Heart left ventricle (tissue), 16 donors: ENCODE measurements around the gene RPS26. TPM values are rescaled to one million over a fixed set of nuclear protein-coding genes. Genes with fewer than 3 reads are reported as not detected.
"Not testable (repeated sequence)": the region's sequence is repeated elsewhere in the genome, so short reads cannot be mapped to it uniquely, and the experiment has no call there.

Experiments
- ATAC-seq, 4 donors: fragments of 200-7000 bp; cut with Tn5 transposase; one replicate each; pipeline ENCODE4 v1.9.1; 2020 to 2022; ENCODE audit warnings: moderate library complexity in 4 of 4, mild to moderate bottlenecking in 3 of 4, moderate number of reproducible peaks in 1 of 4
- DNase-seq, 5 donors: peaks; one replicate each; pipeline ENCODE4 v3.0.0-alpha.2; 2020
- H3K27ac ChIP-seq, 12 donors: fragments of 200-600 bp; sonication (generic) in 4 of 12; one replicate each; pipeline versions ENCODE4 v1.5.0 to v1.8.0; 2016 to 2022; ENCODE audit warnings: mild to moderate bottlenecking in 2 of 12
- H3K27me3 ChIP-seq, 9 donors: fragments of 200-600 bp; sonication (generic) in 2 of 9; one replicate each; pipeline versions ENCODE4 v1.5.1 to v1.8.0; 2016 to 2022; ENCODE audit warnings: mild to moderate bottlenecking in 3 of 9
- H3K36me3 ChIP-seq, 9 donors: fragments of 200-600 bp; sonication (generic) in 2 of 9; one replicate each; pipeline versions ENCODE4 v1.5.0 to v1.8.0; 2018 to 2022; ENCODE audit warnings: mild to moderate bottlenecking in 2 of 9
- H3K4me1 ChIP-seq, 12 donors: fragments of 200-600 bp; sonication (generic) in 4 of 12; one replicate each; pipeline versions ENCODE4 v1.5.0 to v1.8.0; 2016 to 2022; ENCODE audit warnings: mild to moderate bottlenecking in 3 of 12
- H3K4me3 ChIP-seq, 12 donors: fragments of 200-600 bp; sonication (generic) in 4 of 12; one replicate each; pipeline versions ENCODE4 v1.5.0 to v1.8.0; 2017 to 2022; ENCODE audit warnings: mild to moderate bottlenecking in 9 of 12, moderate library complexity in 4 of 12
- H3K9me3 ChIP-seq, 12 donors: fragments of 200-600 bp; sonication (generic) in 4 of 12; one replicate each; pipeline versions ENCODE4 v1.5.0 to v1.8.0; 2016 to 2022; ENCODE audit warnings: mild to moderate bottlenecking in 1 of 12
- POLR2A ChIP-seq, 2 donors: fragments of 450-650 bp; IDR thresholded peaks; one replicate each; pipeline ENCODE4 v1.6.1; 2017; ENCODE audit warnings: antibody characterized with exemption in 2 of 2, mild to moderate bottlenecking in 2 of 2, moderate library complexity in 2 of 2
- WGBS, 4 donors: extraction: QIAGEN DNeasy Blood & Tissue Kit in 2 of 4; methylation state at CpG; one replicate each; pipeline versions ENCODE4 v1.1.5 to v1.1.7; 2013 to 2018; 5-methylcytosine and 5-hydroxymethylcytosine counted together
- intact Hi-C, 10 donors: fragments of 100-400 bp; cut with DNase I; formaldehyde crosslinking; loops; one replicate each; pipeline versions ENCODE4 v1.11.1 to v1.14.2; 2022
- polyA plus RNA-seq, 2 donors: library from polyadenylated mRNA; stranded (reverse); fragments of 200-250 nt; gene quantifications; one replicate each; pipeline ENCODE4 v1.2.3, GENCODE V29; 2013
- total RNA-seq, 9 donors: library from RNA; depleted of rRNA in 2 of 9; stranded (reverse); fragments of >200 nt in 2 of 9; fragmentation: NEBNext Ultra II Directional in 3 of 9; extraction: Animal tissue kit (Norgen Biotek cat#: 25700) in 3 of 9; gene quantifications; one replicate each; pipeline versions ENCODE4 v1.1.0 to v1.2.4, GENCODE V29; 2016 to 2023
- TF ChIP-seq, protein P1 (sequence below), 12 donors: fragments of 200-600 bp; sonication (generic) in 4 of 12; IDR thresholded peaks; one replicate each; pipeline versions ENCODE4 v1.5.0 to v1.8.0; 2018 to 2022; ENCODE audit warnings: antibody characterized with exemption in 12 of 12, mild to moderate bottlenecking in 5 of 12
- donor health status: ischemic (EF 13 %, LVEDD 7.1; RV severe dilation, severe dysfunction).
- donor health status: healthy with polysubstance abuse.
- donor health status: DM: no; HTN: yes; CAD: no.
- donor health status: DM: no; HTN: no; CAD: no.
- donor health status: ischemic (EF 25% LVEDD 6.9; RV normal size, moderate dysfunction).
- donor health status: ischemic (EF 25% LVEDD 5.7; RV mildly dilated, moderate dysfunction).
- donor health status: healthy.
- donor health status: DM: yes; HTN: yes; CAD: no.
- donor health status: ischemic (EF 35%, LVEDD 5.7; RV mildly dilated, moderate dysfunction).
- donor health status: nonischemic (EF 11% LVEDD 7.7; RV severe dilation, severe dysfunction).
- donor health status: DM: yes; HTN: yes; CAD: no.
- donor health status: PGD.
- donor health status: ischemic (EF 29% LVEDD 5.4; RV normal size, mild dysfunction).
- donor health status: nonischemic (EF 23%, LVEDD 6.1; RV moderate dilation, normal function).

The RPS26 gene
- total and polyA plus RNA-seq, 11 donors, result 11.7 to 1,433 (median 27.7) TPM

GRCh38 chr12:56040151-56040550 is 1.6 kb upstream of the RPS26 start:
- no peak for DNase-seq
- intact Hi-C loops, result loop anchor here (2.0 to 10.0 kb wide), 10 partner anchors 43 to 298 kb away; partner anchors contain the start of genes SUOX (in 8 of the 10), GDF11 (in 2 of the 10), RPL41 (in 2 of the 10) and ZC3H10 (in 2 of the 10)
- 95 to 100% (median 98%) methylated on average over 1 of the region's 1 CpG for WGBS, 4 donors
- H3K36me3 ChIP-seq, result peaks cover 0 to 54% (median 42%) of the 10 kb centered on the region in 9 donors
- no peaks in the 10 kb centered on the region for H3K27me3 ChIP-seq
- no peak overlapping the region for H3K27ac ChIP-seq
- H3K9me3 ChIP-seq, result no peaks in the 10 kb centered on the region
- TF ChIP-seq, protein P1, sequence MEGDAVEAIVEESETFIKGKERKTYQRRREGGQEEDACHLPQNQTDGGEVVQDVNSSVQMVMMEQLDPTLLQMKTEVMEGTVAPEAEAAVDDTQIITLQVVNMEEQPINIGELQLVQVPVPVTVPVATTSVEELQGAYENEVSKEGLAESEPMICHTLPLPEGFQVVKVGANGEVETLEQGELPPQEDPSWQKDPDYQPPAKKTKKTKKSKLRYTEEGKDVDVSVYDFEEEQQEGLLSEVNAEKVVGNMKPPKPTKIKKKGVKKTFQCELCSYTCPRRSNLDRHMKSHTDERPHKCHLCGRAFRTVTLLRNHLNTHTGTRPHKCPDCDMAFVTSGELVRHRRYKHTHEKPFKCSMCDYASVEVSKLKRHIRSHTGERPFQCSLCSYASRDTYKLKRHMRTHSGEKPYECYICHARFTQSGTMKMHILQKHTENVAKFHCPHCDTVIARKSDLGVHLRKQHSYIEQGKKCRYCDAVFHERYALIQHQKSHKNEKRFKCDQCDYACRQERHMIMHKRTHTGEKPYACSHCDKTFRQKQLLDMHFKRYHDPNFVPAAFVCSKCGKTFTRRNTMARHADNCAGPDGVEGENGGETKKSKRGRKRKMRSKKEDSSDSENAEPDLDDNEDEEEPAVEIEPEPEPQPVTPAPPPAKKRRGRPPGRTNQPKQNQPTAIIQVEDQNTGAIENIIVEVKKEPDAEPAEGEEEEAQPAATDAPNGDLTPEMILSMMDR (IDR thresholded peaks at IDR 0.05), result no peak
- no peak for TF ChIP-seq POLR2A (IDR thresholded peaks at IDR 0.05)
- no peak overlapping the region for H3K4me3 ChIP-seq
- ATAC-seq, result no peak
- peaks cover 3 to 22% (median 17%) of the 10 kb centered on the region in 12 donors for H3K4me1 ChIP-seq

DNA sequence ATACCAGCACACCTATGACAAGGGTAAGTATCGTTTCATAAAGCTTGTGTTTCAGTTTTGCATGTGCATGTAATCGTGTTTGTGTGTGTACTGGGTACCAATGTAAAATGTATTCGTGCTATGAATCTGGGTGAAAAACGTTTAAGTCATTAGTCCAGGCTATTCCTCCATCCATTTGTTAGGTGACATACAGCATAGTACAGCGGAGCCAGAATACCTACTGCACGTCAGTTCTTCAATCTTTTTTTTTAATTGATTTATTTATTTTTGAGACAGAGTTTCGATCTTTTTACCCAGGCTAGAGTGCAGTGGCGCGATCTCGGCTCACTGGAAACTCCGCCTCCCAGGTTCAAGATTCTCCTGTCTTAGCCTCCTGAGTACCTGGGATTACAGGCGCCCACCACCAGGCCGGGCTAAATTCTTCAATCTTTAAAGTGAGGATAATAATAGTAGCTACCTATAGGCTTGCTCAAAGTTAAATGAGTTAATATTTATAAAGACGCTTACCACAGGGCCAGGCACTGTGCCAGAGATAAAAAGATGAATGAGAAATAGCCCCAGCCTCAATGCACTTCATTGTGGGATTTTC is 661 bp upstream of the RPS26 start:
- H3K36me3 ChIP-seq, result peaks cover 0 to 52% (median 43%) of the 10 kb centered on the region in 9 donors
- WGBS, 4 donors, result 70 to 77% (median 70%) methylated on average over 14 of the region's 14 CpGs

DNA sequence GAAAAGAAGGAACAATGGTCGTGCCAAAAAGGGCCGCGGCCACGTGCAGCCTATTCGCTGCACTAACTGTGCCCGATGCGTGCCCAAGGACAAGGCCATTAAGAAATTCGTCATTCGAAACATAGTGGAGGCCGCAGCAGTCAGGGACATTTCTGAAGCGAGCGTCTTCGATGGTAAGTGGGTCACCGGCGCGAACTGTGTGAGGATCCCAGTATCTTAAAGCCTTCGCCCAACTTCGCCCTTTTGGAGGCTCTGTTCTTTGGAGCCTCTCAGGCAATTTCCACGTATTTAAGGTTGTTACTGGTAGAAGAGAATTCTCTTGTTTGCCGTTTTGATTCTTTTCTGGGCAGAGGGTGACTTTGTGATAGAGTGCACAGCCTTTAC is 704 bp downstream of the RPS26 start:
- H3K9me3 ChIP-seq, DNase-seq, ATAC-seq, H3K27me3 ChIP-seq: not testable (repeated sequence)
- Histone ChIP-seq H3K4me3 (peak overlapping the region; percentile 66 to 97 (median 83)), H3K27ac (peak overlapping the region; percentile 89 to 99 (median 96)), H3K4me1 (peaks cover 3 to 29% (median 18%) of the 10 kb centered on the region in 12 donors), H3K36me3 (peaks cover 0 to 42% (median 34%) of the 10 kb centered on the region in 9 donors)
- 0 to 4% (median 2%) methylated on average over 17 to 20 of the region's 20 CpGs for WGBS, 4 donors
- intact Hi-C loops, result loop anchor here in 8 of 10 donors (5.0 to 10.0 kb wide), 9 partner anchors 45 to 300 kb away; partner anchors contain the start of genes SUOX (in 3 of the 8), GDF11 (in 2 of the 8), RPL41 (in 2 of the 8) and ZC3H10 (in 2 of the 8)

More for the DNA sequence above, 661 bp upstream of the RPS26 start:
- no peaks in the 10 kb centered on the region for H3K9me3 ChIP-seq
- ATAC-seq (no peak), DNase-seq (peak in 1 of 5 donors; percentile 19)
- peak overlapping the region; percentile 89 to 99 (median 96) for H3K27ac ChIP-seq
- peak overlapping the region; percentile 66 to 97 (median 83) for H3K4me3 ChIP-seq
- H3K27me3 ChIP-seq, result no peaks in the 10 kb centered on the region
- intact Hi-C loops, result loop anchor here (1.0 to 10.0 kb wide), 11 partner anchors 44 to 299 kb away; partner anchors contain the start of genes SUOX (in 9 of the 10), GDF11 (in 2 of the 10), RPL41 (in 2 of the 10) and ZC3H10 (in 2 of the 10)
- TF ChIP-seq POLR2A (IDR thresholded peaks at IDR 0.05), result no peak
- TF ChIP-seq, protein P1 (IDR thresholded peaks at IDR 0.05), result no peak
- peaks cover 3 to 22% (median 17%) of the 10 kb centered on the region in 12 donors for H3K4me1 ChIP-seq

GRCh38 chr12:56042843-56043242 is 1.1 kb downstream of the RPS26 start:
- no peak for TF ChIP-seq POLR2A (IDR thresholded peaks at IDR 0.05)
- TF ChIP-seq, protein P1 (IDR thresholded peaks at IDR 0.05), result no peak
- H3K27me3 ChIP-seq, result no peaks in the 10 kb centered on the region
- peaks cover 3 to 29% (median 18%) of the 10 kb centered on the region in 12 donors for H3K4me1 ChIP-seq
- no peaks in the 10 kb centered on the region for H3K9me3 ChIP-seq
- peak overlapping the region in 9 of 12 donors; percentile 93 to 99 (median 96) for H3K27ac ChIP-seq
- ATAC-seq (no peak), DNase-seq (no peak)
- intact Hi-C loops, result loop anchor here in 8 of 10 donors (5.0 to 10.0 kb wide), 9 partner anchors 46 to 301 kb away; partner anchors contain the start of genes SUOX (in 3 of the 8), GDF11 (in 2 of the 8), RPL41 (in 2 of the 8) and ZC3H10 (in 2 of the 8)
- WGBS, 4 donors, result 38 to 47% (median 43%) methylated on average over 9 of the region's 9 CpGs
- peak overlapping the region; percentile 66 to 97 (median 83) for H3K4me3 ChIP-seq
- H3K36me3 ChIP-seq, result peaks cover 0 to 40% (median 34%) of the 10 kb centered on the region in 9 donors
